ENCODE data around the gene NPIPA5.
"Not testable (repeated sequence)": the region's sequence is repeated elsewhere in the genome, so short reads cannot be mapped to it uniquely, and the experiment has no call there.

- TF ChIP-seq, protein P1, sequence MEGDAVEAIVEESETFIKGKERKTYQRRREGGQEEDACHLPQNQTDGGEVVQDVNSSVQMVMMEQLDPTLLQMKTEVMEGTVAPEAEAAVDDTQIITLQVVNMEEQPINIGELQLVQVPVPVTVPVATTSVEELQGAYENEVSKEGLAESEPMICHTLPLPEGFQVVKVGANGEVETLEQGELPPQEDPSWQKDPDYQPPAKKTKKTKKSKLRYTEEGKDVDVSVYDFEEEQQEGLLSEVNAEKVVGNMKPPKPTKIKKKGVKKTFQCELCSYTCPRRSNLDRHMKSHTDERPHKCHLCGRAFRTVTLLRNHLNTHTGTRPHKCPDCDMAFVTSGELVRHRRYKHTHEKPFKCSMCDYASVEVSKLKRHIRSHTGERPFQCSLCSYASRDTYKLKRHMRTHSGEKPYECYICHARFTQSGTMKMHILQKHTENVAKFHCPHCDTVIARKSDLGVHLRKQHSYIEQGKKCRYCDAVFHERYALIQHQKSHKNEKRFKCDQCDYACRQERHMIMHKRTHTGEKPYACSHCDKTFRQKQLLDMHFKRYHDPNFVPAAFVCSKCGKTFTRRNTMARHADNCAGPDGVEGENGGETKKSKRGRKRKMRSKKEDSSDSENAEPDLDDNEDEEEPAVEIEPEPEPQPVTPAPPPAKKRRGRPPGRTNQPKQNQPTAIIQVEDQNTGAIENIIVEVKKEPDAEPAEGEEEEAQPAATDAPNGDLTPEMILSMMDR (IDR thresholded peaks at IDR 0.05), result not testable (repeated sequence)
- TF ChIP-seq EZH2 (IDR thresholded peaks at IDR 0.05; ENCODE audit: borderline replicate concordance, insufficient read depth, low read depth, low read length, poor library complexity, severe bottlenecking), result not testable (repeated sequence)
Measured at GRCh38 chr16:15393025-15393424, 14.9 kb upstream of the NPIPA5 start.

All from B cell (primary cell).